OCI-LY1 (cell line): ENCODE results near the gene RADX.

ENCODE experiments used
- CTCF ChIP-seq: fragments of 200-600 bp; sonication (generic), shearing (Covaris generic); IDR thresholded peaks from 2 replicates; pipeline ENCODE4 v1.5.1; 2017; ENCODE audit warnings: mild to moderate bottlenecking, antibody characterized with exemption, low read length, moderate library complexity, mixed read lengths
- EZH2 ChIP-seq: fragments of 200-600 bp; sonication (generic), shearing (Covaris generic); IDR thresholded peaks from 2 replicates; pipeline ENCODE4 v1.8.0; 2017; ENCODE audit warnings: borderline replicate concordance, mixed run types, mild to moderate bottlenecking, antibody characterized with exemption, low read length, moderate library complexity, mixed read lengths

- no peak for TF ChIP-seq CTCF
- TF ChIP-seq EZH2 = no peak
Measured at GRCh38 chrX:106716004-106716403, 104.2 kb downstream of the RADX start.
